Effector memory CD4-positive, alpha-beta T cell (primary cell): ENCODE data around the gene MPHOSPH8.

Experiments
- DNase-seq, 3 donors: peaks; one replicate each; pipeline ENCODE4 v3.0.0-alpha.2; 2020
- H3K27ac ChIP-seq: 2 replicates; pipeline ENCODE4 v1.7.0; 2013; ENCODE audit warnings: mild to moderate bottlenecking, low read length, moderate library complexity; ENCODE audit not compliant: insufficient read depth, poor library complexity, severe bottlenecking
- H3K27me3 ChIP-seq: replicated peaks from 2 replicates; pipeline ENCODE4 v1.7.0; 2013; ENCODE audit warnings: mild to moderate bottlenecking, low read length; ENCODE audit not compliant: insufficient read depth, control insufficient read depth, poor library complexity, severe bottlenecking
- H3K36me3 ChIP-seq: 2 replicates; pipeline ENCODE4 v1.7.0; 2013; ENCODE audit warnings: mild to moderate bottlenecking, low read length, moderate library complexity; ENCODE audit not compliant: control insufficient read depth, insufficient read depth
- H3K4me1 ChIP-seq: 2 replicates; pipeline ENCODE4 v1.7.0; 2013; ENCODE audit warnings: low read length, mild to moderate bottlenecking; ENCODE audit not compliant: control insufficient read depth, insufficient read depth, poor library complexity, severe bottlenecking
- H3K4me3 ChIP-seq: 2 replicates; pipeline ENCODE4 v1.7.0; 2013; ENCODE audit warnings: low read length, low read depth, mild to moderate bottlenecking; ENCODE audit not compliant: insufficient read depth, poor library complexity, severe bottlenecking
- H3K9me3 ChIP-seq: 2 replicates; pipeline ENCODE4 v1.7.0; 2013; ENCODE audit warnings: mild to moderate bottlenecking, low read length, moderate library complexity; ENCODE audit not compliant: control insufficient read depth
- total RNA-seq, 3 donors: gene quantifications; one replicate each; lab custom pipeline; 2026; lab: John Stamatoyannopoulos, UW

MPHOSPH8 gene
- total RNA-seq, result 91.1 to 149 (median 114) reads per million in 3 donors

DNA sequence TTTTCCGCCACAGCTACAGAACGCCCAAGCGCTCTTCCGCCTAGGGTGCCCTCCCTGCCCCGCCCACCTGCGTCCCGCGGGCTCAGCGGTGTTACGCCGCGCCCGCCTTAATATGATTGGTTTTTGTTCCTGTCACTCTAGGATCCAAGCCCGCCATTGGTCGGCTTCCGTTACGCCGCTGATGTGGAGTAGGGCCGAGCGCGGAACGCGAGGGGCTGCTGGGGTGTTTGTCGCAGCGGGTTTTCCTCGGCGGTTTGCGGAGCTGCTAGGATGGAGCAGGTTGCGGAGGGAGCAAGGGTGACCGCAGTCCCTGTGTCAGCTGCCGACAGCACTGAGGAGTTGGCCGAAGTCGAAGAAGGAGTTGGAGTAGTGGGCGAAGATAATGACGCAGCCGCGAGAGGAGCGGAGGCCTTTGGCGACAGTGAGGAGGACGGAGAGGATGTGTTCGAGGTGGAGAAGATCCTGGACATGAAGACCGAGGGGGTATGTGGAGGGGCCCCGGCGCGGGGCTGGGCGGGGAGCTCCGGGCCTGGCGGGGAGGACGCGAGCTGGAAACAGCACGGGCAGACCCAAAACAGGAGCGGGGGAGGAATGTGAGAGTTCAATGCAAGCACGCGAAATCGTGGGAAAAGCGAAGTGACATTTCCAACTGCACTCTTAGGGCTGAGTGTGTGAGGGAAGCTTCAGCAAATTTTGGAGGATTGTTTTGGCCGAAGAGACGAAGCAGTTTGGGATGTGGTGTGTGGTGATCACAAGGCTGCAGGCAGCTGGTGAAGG, at the start of gene MPHOSPH8:
Gene MPHOSPH8 (plus strand): TSS at position 181 of the 777 bp plus-strand sequence. CDS start 90 bp downstream, at position 271.
- Histone ChIP-seq H3K27me3 (no peaks in the 10 kb centered on the region), H3K9me3 (no peaks in the 10 kb centered on the region), H3K36me3 (no peaks in the 10 kb centered on the region), H3K4me3 (peak within 1 kb of the TSS; percentile 95), H3K27ac (peak within 1 kb of the TSS; percentile 90), H3K4me1 (peaks cover 14% of the 10 kb centered on the region)
- DNase-seq, result peak; percentile 85 to 89 (median 88)

DNA sequence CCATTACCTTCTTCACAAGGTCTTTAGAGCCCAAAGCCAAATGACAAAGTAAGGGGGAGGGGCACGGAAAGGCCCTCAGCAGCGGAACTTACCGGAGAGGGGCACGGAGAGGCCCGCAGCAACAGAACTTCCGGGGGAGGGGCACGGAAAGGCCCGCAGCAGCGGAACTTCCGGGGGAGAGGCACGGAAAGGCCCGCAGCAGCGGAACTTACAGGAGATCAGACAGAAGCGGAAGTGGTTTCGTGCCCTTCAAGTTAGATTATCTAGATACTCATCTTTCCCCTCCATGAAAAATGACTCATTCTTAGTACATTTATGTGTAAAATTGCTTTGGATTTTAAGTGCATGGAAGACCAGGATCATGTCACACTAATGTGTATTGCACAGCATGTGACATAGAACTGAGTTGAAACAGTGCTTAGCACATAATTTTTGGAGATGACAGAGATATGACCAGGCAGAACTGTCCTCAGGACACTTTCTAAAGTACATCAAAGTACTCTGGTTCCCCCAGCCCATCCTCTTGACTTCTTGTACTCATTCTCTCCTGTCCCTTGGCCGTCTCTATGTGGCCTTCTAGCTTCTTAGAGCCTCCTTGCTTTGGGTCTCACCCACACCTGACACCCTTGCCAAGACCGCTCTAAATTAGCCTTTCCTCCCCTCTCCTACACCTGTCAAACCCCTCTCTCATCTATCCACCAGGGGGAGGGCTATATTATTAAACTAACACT, 46.4 kb upstream of the MPHOSPH8 start:
- no peaks in the 10 kb centered on the region for H3K9me3 ChIP-seq
- H3K4me1 ChIP-seq, result peaks cover 16% of the 10 kb centered on the region
- H3K36me3 ChIP-seq, result no peaks in the 10 kb centered on the region
- no peaks in the 10 kb centered on the region for H3K27me3 ChIP-seq
- peak overlapping the region; percentile 57 for H3K27ac ChIP-seq
- DNase-seq, result peak; percentile 58 to 67 (median 63)
- peak overlapping the region; percentile 30 for H3K4me3 ChIP-seq

- Histone ChIP-seq H3K27ac (peak overlapping the region; percentile 57), H3K36me3 (no peaks in the 10 kb centered on the region), H3K4me3 (no peak overlapping the region), H3K27me3 (no peaks in the 10 kb centered on the region), H3K9me3 (no peaks in the 10 kb centered on the region), H3K4me1 (peaks cover 16% of the 10 kb centered on the region)
- DNase-seq, result no peak
Measured at GRCh38 chr13:19587635-19588300, 45.7 kb upstream of the MPHOSPH8 start.

- H3K36me3 ChIP-seq, result no peaks in the 10 kb centered on the region
- no peak for DNase-seq
- H3K27ac ChIP-seq, result no peak overlapping the region
- H3K27me3 ChIP-seq, result no peaks in the 10 kb centered on the region
- no peak overlapping the region for H3K4me3 ChIP-seq
- peaks cover 16% of the 10 kb centered on the region for H3K4me1 ChIP-seq
- no peaks in the 10 kb centered on the region for H3K9me3 ChIP-seq
Measured at GRCh38 chr13:19589312-19589711, 44.1 kb upstream of the MPHOSPH8 start.

GRCh38 chr13:19590423-19590822, 43.0 kb upstream of the MPHOSPH8 start:
- Histone ChIP-seq H3K27me3 (no peaks in the 10 kb centered on the region), H3K4me1 (peaks cover 16% of the 10 kb centered on the region), H3K36me3 (no peaks in the 10 kb centered on the region), H3K9me3 (no peaks in the 10 kb centered on the region), H3K27ac (no peak overlapping the region), H3K4me3 (no peak overlapping the region)
- DNase-seq, result no peak

DNA sequence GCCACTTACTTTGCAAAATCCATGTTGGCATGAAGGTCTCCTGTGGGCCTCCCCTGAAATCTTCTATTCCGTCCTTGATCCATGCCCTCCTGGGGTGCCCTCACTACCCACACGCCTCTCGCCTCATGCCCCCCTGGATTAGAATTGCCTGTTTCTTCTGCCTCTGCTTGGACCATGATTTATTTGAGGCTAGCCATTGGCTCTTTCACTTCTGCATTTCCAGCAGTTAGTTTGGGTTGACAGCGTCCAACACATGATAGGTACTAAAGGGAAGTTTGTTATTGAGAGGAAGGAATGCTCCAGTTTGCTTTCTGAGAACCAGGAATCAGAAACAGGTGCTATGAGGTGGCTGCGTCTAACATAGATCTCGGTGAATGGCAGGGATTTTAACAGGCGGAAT, 41.6 kb upstream of the MPHOSPH8 start:
- peaks cover 4% of the 10 kb centered on the region for H3K27me3 ChIP-seq
- no peaks in the 10 kb centered on the region for H3K36me3 ChIP-seq
- DNase-seq, result no peak
- H3K4me3 ChIP-seq, result no peak overlapping the region
- no peaks in the 10 kb centered on the region for H3K9me3 ChIP-seq
- H3K27ac ChIP-seq, result no peak overlapping the region
- peaks cover 10% of the 10 kb centered on the region for H3K4me1 ChIP-seq

GRCh38 chr13:19592657-19593180, 40.7 kb upstream of the MPHOSPH8 start:
- peaks cover under 1% of the 10 kb centered on the region for H3K4me1 ChIP-seq
- peaks cover 4% of the 10 kb centered on the region for H3K27me3 ChIP-seq
- no peak for DNase-seq
- no peak overlapping the region for H3K4me3 ChIP-seq
- no peaks in the 10 kb centered on the region for H3K9me3 ChIP-seq
- no peaks in the 10 kb centered on the region for H3K36me3 ChIP-seq
- H3K27ac ChIP-seq, result no peak overlapping the region

DNA sequence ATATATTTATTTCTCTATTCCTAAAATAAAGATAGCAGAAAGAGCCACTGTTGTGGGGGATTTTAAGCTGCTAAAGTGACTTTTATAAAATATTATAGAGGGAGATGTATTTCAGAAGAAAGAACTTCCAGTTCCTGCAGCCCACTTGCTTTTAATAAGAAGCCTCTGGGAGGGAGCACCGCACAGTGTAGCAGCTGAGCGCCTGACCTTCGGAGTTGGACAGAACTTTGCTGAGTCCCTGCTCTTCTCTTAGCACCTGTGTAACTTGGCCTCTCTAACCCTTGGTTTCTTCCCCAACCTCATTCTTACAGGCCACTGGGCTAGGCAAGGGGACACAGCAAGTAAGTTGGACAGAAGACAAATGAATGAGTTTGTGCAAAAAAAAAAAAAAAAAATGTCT, 37.4 kb upstream of the MPHOSPH8 start:
- Histone ChIP-seq H3K27ac (no peak overlapping the region), H3K36me3 (no peaks in the 10 kb centered on the region), H3K9me3 (no peaks in the 10 kb centered on the region), H3K4me3 (no peak overlapping the region), H3K27me3 (peaks cover 4% of the 10 kb centered on the region), H3K4me1 (no peaks in the 10 kb centered on the region)
- DNase-seq, result no peak

- H3K27ac ChIP-seq, result no peak overlapping the region
- H3K36me3 ChIP-seq, result no peaks in the 10 kb centered on the region
- H3K9me3 ChIP-seq, result no peaks in the 10 kb centered on the region
- H3K27me3 ChIP-seq, result peaks cover 10% of the 10 kb centered on the region
- H3K4me1 ChIP-seq, result peaks cover 4% of the 10 kb centered on the region
- no peak for DNase-seq
- no peak overlapping the region for H3K4me3 ChIP-seq
Measured at GRCh38 chr13:19596960-19597361, 36.5 kb upstream of the MPHOSPH8 start.
